HG03025 (cell line): Measurements from ENCODE around the gene TIMP2.

Source experiments
- ATAC-seq: cut with Tn5 transposase; IDR thresholded peaks from one replicate; pipeline ENCODE4 v1.9.1; 2021; ENCODE audit warnings: mild to moderate bottlenecking, moderate library complexity; ENCODE audit not compliant: unreplicated experiment, low FRiP score

Gene TIMP2

DNA sequence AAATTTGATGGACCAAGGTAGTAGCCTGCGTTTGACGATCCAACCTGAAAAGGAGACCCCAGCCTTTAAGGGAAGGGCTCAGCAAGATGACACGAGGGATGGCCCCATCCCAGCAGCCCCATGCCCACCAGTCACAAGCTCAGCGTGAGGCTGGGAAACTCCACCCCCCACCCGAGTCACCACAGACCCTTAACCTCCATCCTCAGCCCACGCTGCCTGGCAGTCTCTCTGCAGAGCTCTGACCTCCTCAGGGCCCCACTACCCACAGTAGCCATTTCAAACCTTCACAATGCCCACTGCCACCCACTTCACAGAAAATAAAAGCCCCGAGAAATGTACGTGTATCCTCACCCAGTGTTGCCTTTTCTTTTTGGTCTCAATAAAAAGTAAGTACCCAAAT is 103.2 kb downstream of the TIMP2 start:
- no peak for ATAC-seq

- no peak for ATAC-seq
Observed at GRCh38 chr17:78820841-78821240, 104.3 kb downstream of the TIMP2 start.

GRCh38 chr17:78819806-78820792 is 105.1 kb downstream of the TIMP2 start:
- no peak for ATAC-seq

- no peak for ATAC-seq
Observed at GRCh38 chr17:78819402-78819801, 105.8 kb downstream of the TIMP2 start.

- ATAC-seq, result no peak
Observed at GRCh38 chr17:78818932-78819331, 106.3 kb downstream of the TIMP2 start.

DNA sequence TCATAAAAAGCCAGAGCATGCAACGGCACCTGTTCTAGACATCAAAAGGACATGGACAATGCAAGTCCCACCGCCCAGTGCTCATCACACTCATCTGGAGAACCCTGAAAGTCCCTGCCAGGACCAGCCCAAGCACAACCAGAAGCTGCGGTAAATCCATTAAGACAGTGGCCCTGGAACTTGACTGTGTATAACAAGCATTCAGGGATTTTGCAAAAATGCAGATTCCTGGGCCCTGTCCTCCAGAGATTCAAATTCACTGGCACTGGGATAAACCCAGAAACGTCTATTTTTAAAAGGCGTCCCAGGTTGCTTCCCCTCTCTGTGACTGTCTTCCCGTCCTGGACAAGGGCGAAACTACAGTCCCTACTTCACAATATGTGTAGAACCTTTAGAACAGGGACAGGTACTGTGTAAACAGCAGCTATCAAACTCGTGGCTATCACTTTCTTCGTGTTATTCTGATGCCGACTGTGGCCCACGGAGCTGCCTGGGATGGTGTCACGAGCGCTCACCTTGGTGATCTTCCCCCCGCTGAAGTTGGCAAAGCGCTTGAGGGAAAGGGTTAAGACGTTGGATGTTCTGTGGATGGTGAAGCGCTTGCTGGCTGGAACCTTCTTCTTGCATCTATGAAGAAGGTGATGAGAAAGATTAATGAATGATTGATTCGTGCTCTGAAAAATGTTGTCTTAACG is 106.9 kb downstream of the TIMP2 start:
- ATAC-seq, result no peak

GRCh38 chr17:78817123-78817522 is 108.1 kb downstream of the TIMP2 start:
- no peak for ATAC-seq

DNA sequence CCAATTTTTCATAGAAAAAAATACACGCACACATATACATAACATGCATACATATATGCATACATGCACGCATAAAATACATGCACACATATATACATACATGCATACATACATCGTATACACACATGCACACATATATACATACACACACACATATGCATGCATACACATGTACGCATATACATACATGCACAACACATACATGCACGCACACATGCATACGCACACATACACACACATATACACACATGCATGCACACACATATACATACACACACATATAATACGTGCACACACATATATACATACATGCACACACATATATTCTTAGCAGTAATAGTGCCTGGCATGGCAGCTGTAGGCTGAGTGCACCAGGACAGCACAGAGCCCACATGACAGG is 109.5 kb downstream of the TIMP2 start:
- no peak for ATAC-seq

GRCh38 chr17:78812855-78813254 is 112.3 kb downstream of the TIMP2 start:
- ATAC-seq, result no peak

- no peak for ATAC-seq
Observed at GRCh38 chr17:78808163-78808562, 117.0 kb downstream of the TIMP2 start.

GRCh38 chr17:78806451-78806850 is 118.7 kb downstream of the TIMP2 start:
- no peak for ATAC-seq

GRCh38 chr17:78805301-78805700 is 119.9 kb downstream of the TIMP2 start:
- ATAC-seq, result no peak

DNA sequence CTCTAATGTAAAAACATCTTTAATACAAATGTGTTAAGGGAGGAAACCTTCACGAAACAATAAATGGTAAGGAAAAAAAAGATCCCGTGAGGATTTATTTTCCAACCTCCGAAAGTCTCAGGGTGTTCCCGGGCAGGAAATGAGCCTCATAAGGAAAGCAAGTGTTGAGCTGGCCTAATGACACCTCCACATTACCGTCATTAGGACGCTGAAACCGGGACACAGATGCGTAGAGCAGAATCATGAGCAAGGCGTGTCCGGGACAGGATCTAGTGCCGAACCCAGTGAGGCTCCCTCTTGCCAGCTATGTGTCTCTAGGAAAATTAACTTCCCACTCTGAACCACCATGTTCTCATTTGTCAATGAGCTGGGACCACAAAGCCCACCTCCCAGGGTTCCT is 120.4 kb downstream of the TIMP2 start:
- no peak for ATAC-seq

DNA sequence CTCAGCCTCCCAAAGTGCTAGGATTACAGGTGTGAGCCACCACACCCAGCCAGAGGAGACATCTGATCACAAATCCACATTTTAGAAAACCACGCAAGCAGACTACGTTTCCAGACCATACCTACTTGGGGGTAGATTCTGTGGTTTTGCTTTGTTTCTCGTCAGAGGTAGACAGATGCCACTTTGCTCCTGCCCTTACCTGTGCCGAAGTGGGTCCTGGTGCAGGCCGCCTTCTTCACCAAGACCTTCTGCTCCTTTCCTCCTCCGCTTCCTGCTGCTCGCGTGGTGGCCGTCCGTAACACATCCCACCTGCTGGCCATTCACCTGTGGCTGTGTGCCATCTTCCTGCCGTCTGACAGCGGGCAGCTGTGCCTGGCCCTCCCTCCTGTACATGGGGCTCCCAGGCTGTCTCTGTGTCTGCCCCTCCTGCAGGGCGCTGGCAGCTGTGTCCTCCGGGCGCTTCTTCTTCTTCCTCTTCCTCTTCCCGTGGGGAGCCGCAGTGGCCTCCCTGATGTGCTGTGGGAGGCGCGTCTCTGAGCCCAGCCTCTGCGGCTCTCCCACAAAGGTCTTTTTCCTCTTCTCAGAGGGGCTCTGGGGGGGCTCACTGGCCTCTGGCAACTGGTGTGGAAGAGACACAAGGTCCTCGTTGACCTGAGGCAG is 121.9 kb downstream of the TIMP2 start:
- ATAC-seq, result no peak
